GM12864 (cell line): ENCODE measurements around the gene MTA2.
A peak's percentile ranks its signal among the peaks of the same experiment; 100 is the strongest.
"Not testable (repeated sequence)": the region's sequence is repeated elsewhere in the genome, so short reads cannot be mapped to it uniquely, and the experiment has no call there.

ENCODE experiments used
- DNase-seq: peaks from one replicate; pipeline ENCODE4 v3.0.0-alpha.2; 2011; ENCODE audit warnings: low read depth
- H3K4me3 ChIP-seq: 2 replicates; pipeline ENCODE4 v1.5.1; 2011; ENCODE audit warnings: mild to moderate bottlenecking, low read depth, low read length, control low read depth
- CTCF ChIP-seq: IDR thresholded peaks from 2 replicates; pipeline ENCODE4 v1.5.1; 2011; ENCODE audit warnings: low read depth, mild to moderate bottlenecking, moderate library complexity, low read length, control low read depth, inconsistent platforms; ENCODE audit errors: missing control alignments

The MTA2 gene

DNA sequence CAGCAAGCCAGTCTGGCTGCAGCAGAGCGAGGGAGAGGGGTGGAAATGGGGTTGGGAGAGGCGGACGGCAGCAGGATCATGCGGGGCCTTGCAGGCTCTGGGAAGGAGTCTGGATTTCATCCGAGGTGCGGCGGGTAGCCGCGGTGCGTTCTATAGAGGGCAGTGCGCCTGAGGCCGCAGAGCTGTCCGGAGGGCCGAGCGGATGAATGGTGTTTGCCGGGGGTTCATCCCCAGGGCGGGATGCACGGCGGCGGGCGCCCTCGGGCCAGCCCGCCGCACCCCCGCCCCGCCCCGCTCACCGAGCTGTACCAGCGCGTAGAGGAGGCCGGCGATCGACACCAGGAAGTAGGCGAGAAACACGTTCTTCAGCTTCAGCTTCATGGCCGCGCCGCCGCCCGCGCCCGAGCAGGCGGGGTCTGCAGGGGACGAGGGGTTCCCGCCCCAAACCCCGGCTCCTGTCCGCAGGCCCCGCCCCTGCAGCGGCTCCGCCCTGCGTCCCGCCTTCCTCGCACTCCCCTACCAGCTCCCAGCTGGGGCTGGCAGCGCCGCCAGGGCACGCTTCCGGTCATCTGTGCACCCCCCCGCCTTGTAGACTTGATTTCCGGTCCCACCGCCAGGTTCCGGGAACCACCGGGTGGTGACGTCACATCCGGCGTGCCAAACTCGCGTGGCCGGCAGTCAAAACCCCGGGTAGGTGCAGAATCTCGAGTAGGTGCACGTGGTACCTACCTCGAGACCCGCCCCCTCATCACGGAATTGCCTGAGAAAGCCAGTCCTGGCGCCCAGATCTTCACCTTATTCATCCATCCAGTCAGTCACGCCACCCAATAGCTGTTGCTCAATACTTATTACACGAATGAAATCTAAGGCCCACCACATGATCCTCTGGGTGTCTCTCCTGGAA, 20.2 kb upstream of the MTA2 start, which contains the start of gene B3GAT3:
B3GAT3 (minus strand) TSS at position 420 of the 904 bp plus-strand sequence; CDS start at position 381, 39 bp downstream.
- TF ChIP-seq CTCF: no peak
- DNase-seq: peak; percentile 97
- H3K4me3 ChIP-seq: peak within 1 kb of the TSS; percentile 90

- DNase-seq: no peak
- peak overlapping the region; percentile 90 for H3K4me3 ChIP-seq
- no peak for TF ChIP-seq CTCF
These were observed 19.4 kb upstream of the MTA2 start for GRCh38 chr11:62621027-62621566.

- H3K4me3 ChIP-seq, DNase-seq: not testable (repeated sequence)
These were observed 15.3 kb upstream of the MTA2 start for GRCh38 chr11:62616957-62617356.

GRCh38 chr11:62615521-62615920, 13.9 kb upstream of the MTA2 start:
- DNase-seq: no peak
- TF ChIP-seq CTCF: no peak
- H3K4me3 ChIP-seq: no peak overlapping the region

GRCh38 chr11:62614275-62614674, 12.6 kb upstream of the MTA2 start:
- no peak overlapping the region for H3K4me3 ChIP-seq
- no peak for TF ChIP-seq CTCF
- DNase-seq: no peak

DNA sequence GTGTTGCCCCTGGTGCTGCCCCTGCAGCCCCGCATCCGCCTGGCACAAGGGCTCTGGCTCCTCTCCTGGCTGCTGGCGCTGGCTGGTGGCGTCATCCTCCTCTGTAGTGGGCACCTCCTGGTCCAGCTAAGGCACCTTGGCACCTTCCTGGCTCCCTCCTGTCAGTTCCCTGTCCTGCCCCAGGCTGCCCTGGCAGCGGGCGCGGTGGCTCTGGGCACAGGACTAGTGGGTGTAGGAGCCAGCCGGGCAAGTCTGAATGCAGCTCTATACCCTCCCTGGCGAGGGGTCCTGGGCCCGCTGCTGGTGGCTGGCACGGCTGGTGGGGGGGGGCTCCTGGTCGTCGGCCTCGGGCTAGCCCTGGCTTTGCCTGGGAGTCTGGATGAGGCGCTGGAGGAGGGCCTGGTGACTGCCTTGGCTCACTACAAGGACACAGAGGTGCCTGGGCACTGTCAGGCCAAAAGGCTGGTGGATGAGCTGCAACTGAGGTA, 11.7 kb upstream of the MTA2 start:
- no peak for DNase-seq
- no peak for TF ChIP-seq CTCF
- no peak overlapping the region for H3K4me3 ChIP-seq

GRCh38 chr11:62612366-62613290, 11.0 kb upstream of the MTA2 start, which contains the start of the genes EML3 and ROM1:
Gene EML3, minus strand, starts transcription at chr11:62612775. Its CDS starts 318 bp downstream, at chr11:62612457.
Gene ROM1, plus strand, starts transcription at chr11:62613257. Its CDS starts 25 bp downstream, at chr11:62613282.
- DNase-seq: no peak
- H3K4me3 ChIP-seq: peak within 1 kb of the TSS; percentile 78
- peak; percentile 87 for TF ChIP-seq CTCF
